IMR-90 (cell line): ENCODE results near the gene MPV17. TPM values are rescaled to one million over a fixed set of nuclear protein-coding genes. Genes with fewer than 3 reads are reported as not detected.

ENCODE experiments used
- ATAC-seq: fragments of 200-7000 bp; cut with Tn5 transposase; 2 replicates; pipeline ENCODE4 v1.9.1; 2020; ENCODE audit warnings: low read depth, mild to moderate bottlenecking, moderate library complexity
- BruUV-seq: library from RNA; stranded (reverse); fragments of 400-500 nt; replicated peaks from 2 replicates; lab custom pipeline; 2021; lab: Mats Ljungman, UMichigan
- CTCF ChIA-PET: fragments of 300-600 bp; formaldehyde crosslinking; extraction: SDS; loops from one replicate; lab custom pipeline; 2021; ENCODE audit warnings: antibody characterized with exemption; lab: Yijun Ruan, JAX
- POLR2A ChIA-PET: fragments of 300-600 bp; sonication (Branson Sonifier 250); formaldehyde crosslinking; loops from one replicate; lab custom pipeline; 2022; ENCODE audit warnings: antibody characterized with exemption; ENCODE audit not compliant: unreplicated experiment; lab: Charles Lee
- DNase-seq: peaks from one replicate; pipeline ENCODE4 v3.0.0; 2013
- H2AFZ ChIP-seq: replicated peaks from 2 replicates; pipeline ENCODE3; 2013; ENCODE audit warnings: low read length, mild to moderate bottlenecking; ENCODE audit not compliant: poor library complexity
- H2AK5ac ChIP-seq: 2 replicates; pipeline ENCODE4 v1.6.1; 2013; ENCODE audit warnings: low read depth, low read length, inconsistent platforms
- H2AK9ac ChIP-seq: replicated peaks from 2 replicates; pipeline ENCODE3; 2013; ENCODE audit warnings: mild to moderate bottlenecking, low read depth, low read length, moderate library complexity; ENCODE audit not compliant: poor library complexity
- H2BK120ac ChIP-seq: 2 replicates; pipeline ENCODE4 v1.6.1; 2013; ENCODE audit warnings: low read depth, low read length, inconsistent platforms
- H2BK15ac ChIP-seq: 3 replicates; pipeline ENCODE4 v1.6.1; 2013; ENCODE audit warnings: low read depth, low read length, inconsistent platforms
- H2BK20ac ChIP-seq: 2 replicates; pipeline ENCODE4 v1.6.1; 2013; ENCODE audit warnings: low read depth, mild to moderate bottlenecking, inconsistent platforms, low read length, moderate library complexity
- H2BK5ac ChIP-seq: 2 replicates; pipeline ENCODE4 v1.6.1; 2013; ENCODE audit warnings: mild to moderate bottlenecking, low read depth, low read length, inconsistent platforms; ENCODE audit not compliant: poor library complexity, severe bottlenecking
- H3K14ac ChIP-seq: replicated peaks from 2 replicates; pipeline ENCODE4 v1.6.1; 2013; ENCODE audit warnings: low read depth, low read length, inconsistent platforms
- H3K18ac ChIP-seq: 2 replicates; pipeline ENCODE4 v1.6.1; 2013; ENCODE audit warnings: low read depth, low read length, control low read depth
- H3K23ac ChIP-seq: 2 replicates; pipeline ENCODE4 v1.6.1; 2013; ENCODE audit warnings: low read depth, low read length, inconsistent platforms
- H3K27ac ChIP-seq: 2 replicates; pipeline ENCODE4 v1.5.1; 2013; ENCODE audit warnings: mild to moderate bottlenecking, control low read depth, low read length; ENCODE audit not compliant: insufficient read depth
- H3K27me3 ChIP-seq: 2 replicates; pipeline ENCODE4 v1.6.1; 2013; ENCODE audit warnings: low read length; ENCODE audit not compliant: control insufficient read depth, insufficient read depth
- H3K36me3 ChIP-seq: 2 replicates; pipeline ENCODE4 v1.6.1; 2013; ENCODE audit warnings: low read length, mixed read lengths; ENCODE audit not compliant: control insufficient read depth, insufficient read depth
- H3K4ac ChIP-seq: 2 replicates; pipeline ENCODE4 v1.6.1; 2013; ENCODE audit warnings: low read depth, low read length, inconsistent platforms
- H3K4me1 ChIP-seq: 2 replicates; pipeline ENCODE4 v1.6.1; 2013; ENCODE audit warnings: low read length, mixed read lengths; ENCODE audit not compliant: control insufficient read depth, insufficient read depth
- H3K4me2 ChIP-seq: 2 replicates; pipeline ENCODE4 v1.6.1; 2013; ENCODE audit warnings: low read depth, mild to moderate bottlenecking, control low read depth, low read length, moderate library complexity
- H3K4me3 ChIP-seq: 2 replicates; pipeline ENCODE4 v1.5.1; 2013; ENCODE audit warnings: low read depth, mild to moderate bottlenecking, control low read depth, low read length, moderate library complexity; ENCODE audit not compliant: insufficient read depth
- H3K56ac ChIP-seq: 2 replicates; pipeline ENCODE4 v1.6.1; 2013; ENCODE audit warnings: low read length, inconsistent platforms; ENCODE audit not compliant: insufficient read depth; ENCODE audit errors: extremely low read depth
- H3K79me1 ChIP-seq, 2 experiments: 2 replicates each; pipeline ENCODE4 v1.6.1; 2013; ENCODE audit warnings: low read length in 2 of 2, inconsistent platforms in 1 of 2, low read depth in 1 of 2
- H3K9ac ChIP-seq: 2 replicates; pipeline ENCODE4 v1.6.1; 2013; ENCODE audit warnings: low read depth, low read length, control low read depth
- H3K9me1 ChIP-seq: 2 replicates; pipeline ENCODE4 v1.6.1; 2013; ENCODE audit warnings: low read length, inconsistent platforms; ENCODE audit not compliant: insufficient read depth
- H3K9me3 ChIP-seq: 2 replicates; pipeline ENCODE4 v1.6.1; 2013; ENCODE audit warnings: low read length; ENCODE audit not compliant: control insufficient read depth, insufficient read depth
- H4K20me1 ChIP-seq: 2 replicates; pipeline ENCODE4 v1.6.1; 2013; ENCODE audit warnings: low read length, inconsistent platforms; ENCODE audit not compliant: insufficient read depth
- H4K5ac ChIP-seq: 2 replicates; pipeline ENCODE4 v1.6.1; 2013; ENCODE audit warnings: mild to moderate bottlenecking, low read depth, low read length, control low read depth
- H4K8ac ChIP-seq, 2 experiments: 2 replicates each; pipeline ENCODE4 v1.6.1; 2013; ENCODE audit warnings: low read depth in 2 of 2, low read length in 2 of 2, control low read depth in 1 of 2, inconsistent platforms in 1 of 2
- H4K91ac ChIP-seq: 2 replicates; pipeline ENCODE4 v1.6.1; 2013; ENCODE audit warnings: low read depth, low read length, inconsistent platforms; ENCODE audit not compliant: insufficient read depth
- BHLHE40 ChIP-seq: fragments of 150-350 bp; IDR thresholded peaks from 2 replicates; pipeline ENCODE4 v1.6.1; 2016; ENCODE audit warnings: mild to moderate bottlenecking, low read depth, low read length
- MAZ ChIP-seq: IDR thresholded peaks from 2 replicates; pipeline ENCODE4 v1.6.1; 2012; ENCODE audit warnings: low read depth, mild to moderate bottlenecking, low read length, improper control_type of control experiment, moderate library complexity, borderline replicate concordance
- MXI1 ChIP-seq: IDR thresholded peaks from 2 replicates; pipeline ENCODE4 v1.6.1; 2012; ENCODE audit warnings: low read depth, mild to moderate bottlenecking, low read length, moderate library complexity, borderline replicate concordance
- POLR2A ChIP-seq: IDR thresholded peaks from 2 replicates; pipeline ENCODE4 v1.6.1; 2012; ENCODE audit warnings: mild to moderate bottlenecking, low read depth, low read length
- RAD21 ChIP-seq: IDR thresholded peaks from 2 replicates; pipeline ENCODE4 v1.6.1; 2012; ENCODE audit warnings: low read length, improper control_type of control experiment
- RCOR1 ChIP-seq: IDR thresholded peaks from 2 replicates; pipeline ENCODE4 v1.6.1; 2012; ENCODE audit warnings: mild to moderate bottlenecking, low read length, improper control_type of control experiment; ENCODE audit not compliant: insufficient replicate concordance
- SMC3 ChIP-seq: fragments of 150-350 bp; IDR thresholded peaks from 2 replicates; pipeline ENCODE4 v1.6.1; 2016; ENCODE audit warnings: low read depth, mild to moderate bottlenecking, antibody characterized with exemption, low read length, moderate library complexity
- WGBS, 2 experiments: methylation state at CpG; one replicate each; pipeline versions ENCODE4 v1.1.5 to v1.1.7; 2013; ENCODE audit warnings: missing lambda C conversion rate in 2 of 2; ENCODE audit not compliant: insufficient read length in 1 of 2; ENCODE audit errors: extremely low coverage in 2 of 2; 5-methylcytosine and 5-hydroxymethylcytosine counted together
- dilution Hi-C: fragments of 300-500 bp; cut with HindIII; formaldehyde crosslinking; loops from one replicate; pipeline ENCODE4 v1.14.3; 2018; ENCODE audit warnings: low sequenced_read_pairs; ENCODE audit not compliant: unreplicated experiment
- in situ Hi-C: fragments of 300-500 bp; cut with MboI; formaldehyde crosslinking; loops from 3 replicates; pipeline ENCODE4 v1.14.3; 2019; ENCODE audit warnings: low sequenced_read_pairs, inconsistent platforms, mixed read lengths
- intact Hi-C: fragments of 100-400 bp; cut with micrococcal nuclease; formaldehyde crosslinking; loops from 2 replicates; pipeline ENCODE4 v1.10.0; 2022
- polyA plus RNA-seq, 3 experiments: library from polyadenylated mRNA; depleted of rRNA; stranded (reverse); fragments of >200 nt; gene quantifications; 2 replicates each; pipeline ENCODE4 v1.2.3, GENCODE V29; 2012; ENCODE audit warnings: low replicate concordance in 1 of 3
- total RNA-seq: library from RNA; depleted of rRNA; stranded (reverse); fragments of >200 nt; gene quantifications from 2 replicates; pipeline ENCODE4 v1.2.3, GENCODE V29; 2012
- TF ChIP-seq, protein P1 (sequence below): conservative IDR thresholded peaks from 2 replicates; pipeline ENCODE4 v1.5.1; 2012; ENCODE audit warnings: mild to moderate bottlenecking, low read depth, low read length, improper control_type of control experiment
- TF ChIP-seq, protein P2 (sequence below): fragments of 150-350 bp; IDR thresholded peaks from 2 replicates; pipeline ENCODE4 v1.6.1; 2017; ENCODE audit warnings: mild to moderate bottlenecking, antibody characterized with exemption, low read length, low read depth

The MPV17 gene
- total and polyA plus RNA-seq, 2 of the 4 experiments (the other 2 are of a cell fraction): 70.4 to 160 TPM

DNA sequence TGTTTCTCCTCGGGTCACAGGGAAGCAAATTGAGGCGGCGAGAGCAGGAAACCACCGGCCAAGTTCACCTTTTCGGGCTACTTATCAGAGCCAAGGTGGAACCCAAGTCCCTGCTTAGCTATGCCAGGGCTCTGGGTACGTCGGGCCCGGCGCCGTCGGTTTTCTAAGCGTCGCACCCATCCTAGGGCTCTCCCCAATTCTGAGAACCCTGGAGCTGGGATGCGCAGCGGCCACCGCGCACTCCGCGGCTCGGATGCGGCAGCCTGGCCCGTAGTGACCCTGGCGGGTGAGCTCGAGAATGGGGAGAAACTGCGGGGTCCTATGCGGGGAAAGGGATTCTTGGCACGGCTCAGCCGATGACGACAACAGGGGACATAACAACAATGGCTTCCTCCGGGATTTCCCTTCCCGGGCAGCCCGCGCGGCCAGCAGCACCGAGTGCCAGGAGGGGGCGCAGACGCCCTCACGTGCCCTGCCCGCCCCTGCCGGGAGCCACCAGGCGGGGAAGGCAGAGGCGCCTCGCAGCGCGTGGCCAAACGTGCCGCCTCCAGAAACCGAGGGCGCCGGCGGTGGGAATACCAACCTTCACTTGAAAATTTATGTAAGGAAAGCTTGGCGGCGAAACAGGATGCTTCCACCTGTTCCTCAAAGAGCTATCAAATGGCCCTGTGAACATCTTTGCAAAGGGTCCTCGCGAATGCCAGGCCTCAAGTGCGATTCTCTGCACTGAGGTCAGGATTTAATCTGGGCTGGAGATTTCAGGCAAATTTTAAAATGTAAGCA is 58.0 kb downstream of the MPV17 start:
- Histone ChIP-seq H3K79me1 (no peaks in the 10 kb centered on the region), H4K8ac (no peak overlapping the region), H3K4me3 (peak overlapping the region; percentile 34), H3K9ac (no peak overlapping the region), H3K14ac (no peak overlapping the region), H2BK120ac (no peak overlapping the region), H4K5ac (no peak overlapping the region), H2BK15ac (no peak overlapping the region), H3K56ac (no peak overlapping the region), H4K91ac (no peak overlapping the region), H2BK5ac (no peak overlapping the region), H3K27ac (no peak overlapping the region), H3K27me3 (peaks cover 82% of the 10 kb centered on the region), H3K18ac (no peak overlapping the region), H2AK5ac (no peak overlapping the region), H4K20me1 (no peaks in the 10 kb centered on the region), H3K4me2 (peak overlapping the region; percentile 83), H3K9me1 (no peaks in the 10 kb centered on the region), H3K36me3 (no peaks in the 10 kb centered on the region), H3K23ac (no peak overlapping the region), H2AK9ac (no peak overlapping the region), H3K4ac (no peak overlapping the region), H2BK20ac (no peak overlapping the region), H3K9me3 (no peaks in the 10 kb centered on the region; the same call in 1 of the 2 replicates), H2AFZ (peak overlapping the region; percentile 92), H3K4me1 (peaks cover 4% of the 10 kb centered on the region; the same call in 1 of the 2 replicates)
- intact Hi-C loops: no loop called here
- dilution Hi-C loops: no loop called here
- ATAC-seq (peak; percentile 75), DNase-seq (peak; percentile 35)
- 4% methylated on average over 44 of the region's 56 CpGs; no CpG with 5 or more reads in 1 of the 2 experiments for whole genome bisulfite sequencing, 2 experiments
- POLR2A ChIA-PET: no interaction called here
- in situ Hi-C loops: no loop called here
- BruUV-seq: no TSS peak
- TF ChIP-seq MXI1 (peak; percentile 40; the same call in 1 of the 2 replicates), SMC3 (peak; percentile 47), MAZ (peak; percentile 46; the same call in 1 of the 2 replicates), RAD21 (peak; percentile 50), RCOR1 (no peak), POLR2A (no peak), BHLHE40 (peak; percentile 98)
- TF ChIP-seq, protein P1, sequence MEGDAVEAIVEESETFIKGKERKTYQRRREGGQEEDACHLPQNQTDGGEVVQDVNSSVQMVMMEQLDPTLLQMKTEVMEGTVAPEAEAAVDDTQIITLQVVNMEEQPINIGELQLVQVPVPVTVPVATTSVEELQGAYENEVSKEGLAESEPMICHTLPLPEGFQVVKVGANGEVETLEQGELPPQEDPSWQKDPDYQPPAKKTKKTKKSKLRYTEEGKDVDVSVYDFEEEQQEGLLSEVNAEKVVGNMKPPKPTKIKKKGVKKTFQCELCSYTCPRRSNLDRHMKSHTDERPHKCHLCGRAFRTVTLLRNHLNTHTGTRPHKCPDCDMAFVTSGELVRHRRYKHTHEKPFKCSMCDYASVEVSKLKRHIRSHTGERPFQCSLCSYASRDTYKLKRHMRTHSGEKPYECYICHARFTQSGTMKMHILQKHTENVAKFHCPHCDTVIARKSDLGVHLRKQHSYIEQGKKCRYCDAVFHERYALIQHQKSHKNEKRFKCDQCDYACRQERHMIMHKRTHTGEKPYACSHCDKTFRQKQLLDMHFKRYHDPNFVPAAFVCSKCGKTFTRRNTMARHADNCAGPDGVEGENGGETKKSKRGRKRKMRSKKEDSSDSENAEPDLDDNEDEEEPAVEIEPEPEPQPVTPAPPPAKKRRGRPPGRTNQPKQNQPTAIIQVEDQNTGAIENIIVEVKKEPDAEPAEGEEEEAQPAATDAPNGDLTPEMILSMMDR: peak; percentile 63
- TF ChIP-seq, protein P2, sequence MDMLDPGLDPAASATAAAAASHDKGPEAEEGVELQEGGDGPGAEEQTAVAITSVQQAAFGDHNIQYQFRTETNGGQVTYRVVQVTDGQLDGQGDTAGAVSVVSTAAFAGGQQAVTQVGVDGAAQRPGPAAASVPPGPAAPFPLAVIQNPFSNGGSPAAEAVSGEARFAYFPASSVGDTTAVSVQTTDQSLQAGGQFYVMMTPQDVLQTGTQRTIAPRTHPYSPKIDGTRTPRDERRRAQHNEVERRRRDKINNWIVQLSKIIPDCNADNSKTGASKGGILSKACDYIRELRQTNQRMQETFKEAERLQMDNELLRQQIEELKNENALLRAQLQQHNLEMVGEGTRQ: peak; percentile 81
- CTCF ChIA-PET: interaction anchor here (0.7 to 2.8 kb wide), 6 partner anchors 9 to 39 kb away, joined by 3 to 8 read pairs (median 4); no protein-coding TSS in a partner anchor
